WTC11 (cell line): Measurements from ENCODE around the gene CLMN.

ENCODE experiments used
- JUN ChIP-seq: sonication (generic); formaldehyde crosslinking; IDR thresholded peaks from 2 replicates; pipeline ENCODE4 v1.8.0; 2023; ENCODE audit warnings: mild to moderate bottlenecking, missing genetic modification reagents
- TF ChIP-seq, protein P1 (sequence below): fragments of 200-600 bp; IDR thresholded peaks from 2 replicates; pipeline ENCODE4 v1.8.0; 2022; ENCODE audit warnings: antibody characterized with exemption

DNA sequence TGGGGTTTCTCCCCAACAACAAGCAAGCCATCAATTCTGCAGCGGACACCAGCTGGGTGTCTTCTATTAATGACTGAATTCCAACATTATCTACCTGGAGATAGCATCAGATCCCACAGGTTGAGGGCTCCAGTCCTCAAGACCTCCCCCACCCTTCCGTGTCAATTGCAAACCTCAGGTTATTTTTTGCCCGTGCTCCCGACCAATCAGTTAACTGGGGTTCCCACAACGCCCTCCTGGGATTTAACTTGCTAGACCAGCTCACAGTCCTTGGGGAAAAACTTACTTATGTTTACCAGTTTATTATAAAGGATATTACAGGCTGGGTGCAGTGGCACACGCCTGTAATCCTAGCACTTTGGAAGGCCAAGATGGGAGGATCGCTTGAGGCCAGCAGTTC is 172.1 kb downstream of the CLMN start:
- no peak for TF ChIP-seq JUN (CRISPR knock-in tag)
- TF ChIP-seq, protein P1, sequence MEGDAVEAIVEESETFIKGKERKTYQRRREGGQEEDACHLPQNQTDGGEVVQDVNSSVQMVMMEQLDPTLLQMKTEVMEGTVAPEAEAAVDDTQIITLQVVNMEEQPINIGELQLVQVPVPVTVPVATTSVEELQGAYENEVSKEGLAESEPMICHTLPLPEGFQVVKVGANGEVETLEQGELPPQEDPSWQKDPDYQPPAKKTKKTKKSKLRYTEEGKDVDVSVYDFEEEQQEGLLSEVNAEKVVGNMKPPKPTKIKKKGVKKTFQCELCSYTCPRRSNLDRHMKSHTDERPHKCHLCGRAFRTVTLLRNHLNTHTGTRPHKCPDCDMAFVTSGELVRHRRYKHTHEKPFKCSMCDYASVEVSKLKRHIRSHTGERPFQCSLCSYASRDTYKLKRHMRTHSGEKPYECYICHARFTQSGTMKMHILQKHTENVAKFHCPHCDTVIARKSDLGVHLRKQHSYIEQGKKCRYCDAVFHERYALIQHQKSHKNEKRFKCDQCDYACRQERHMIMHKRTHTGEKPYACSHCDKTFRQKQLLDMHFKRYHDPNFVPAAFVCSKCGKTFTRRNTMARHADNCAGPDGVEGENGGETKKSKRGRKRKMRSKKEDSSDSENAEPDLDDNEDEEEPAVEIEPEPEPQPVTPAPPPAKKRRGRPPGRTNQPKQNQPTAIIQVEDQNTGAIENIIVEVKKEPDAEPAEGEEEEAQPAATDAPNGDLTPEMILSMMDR: no peak
